Activated T-cell treated with anti-CD3 and anti-CD28 coated beads for 1 hour (primary cell): ENCODE measurements around the gene WSCD2.

Experiments used
- DNase-seq: peaks from one replicate; pipeline ENCODE4 v3.0.0-alpha.2; 2020; ENCODE audit warnings: low read depth

Gene WSCD2

DNA sequence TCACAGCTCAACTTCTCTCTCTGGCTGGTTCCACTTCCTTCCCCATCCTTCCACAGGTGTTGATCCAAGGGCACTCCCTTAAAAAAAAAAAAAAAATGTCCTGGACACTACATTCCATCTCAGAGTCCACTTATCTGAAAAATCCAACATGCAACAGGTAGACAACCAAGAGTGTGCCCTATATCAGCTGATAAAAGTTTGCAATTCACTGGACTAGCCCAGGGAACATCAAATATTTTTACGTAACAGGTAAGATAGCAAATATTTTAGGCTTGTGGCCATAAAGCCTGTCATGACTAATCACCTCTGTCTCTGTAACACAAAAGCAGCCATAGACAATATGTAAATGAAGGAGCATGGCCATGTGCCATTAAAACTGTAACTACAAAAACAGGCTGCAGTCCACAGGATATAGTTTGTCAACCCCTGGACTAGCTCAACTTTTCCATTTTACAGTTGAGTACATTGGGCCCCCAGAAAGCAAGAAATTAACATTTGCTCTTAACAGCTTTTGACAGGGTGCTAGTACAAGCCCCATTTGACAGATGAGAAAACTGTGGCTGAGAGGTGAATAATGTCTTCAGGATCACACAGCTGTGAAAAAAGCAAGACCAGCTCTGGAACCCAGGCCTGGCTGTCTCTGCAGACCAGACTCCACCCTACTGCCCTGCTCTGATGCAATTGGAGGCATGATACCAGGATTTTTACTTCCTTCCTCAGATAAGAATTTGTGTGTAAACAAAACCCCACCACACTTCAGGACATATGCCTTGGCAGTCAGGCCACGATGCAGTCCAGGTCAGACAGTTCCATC, 141.2 kb downstream of the WSCD2 start:
- DNase-seq: no peak

DNA sequence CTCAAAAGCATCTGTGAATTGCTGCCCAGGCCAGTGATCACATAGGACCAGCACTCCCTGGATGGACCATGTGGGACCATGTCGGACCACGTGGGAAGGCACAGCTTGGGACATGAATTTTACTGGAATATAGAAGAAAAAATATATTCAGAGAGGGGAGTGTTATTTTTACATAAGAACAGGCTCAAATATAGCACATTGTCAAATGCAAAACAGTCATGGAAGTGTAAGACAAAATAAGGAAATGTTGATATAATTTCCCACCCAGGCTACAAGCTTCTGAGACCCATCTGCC, 141.7 kb downstream of the WSCD2 start:
- DNase-seq: no peak

DNA sequence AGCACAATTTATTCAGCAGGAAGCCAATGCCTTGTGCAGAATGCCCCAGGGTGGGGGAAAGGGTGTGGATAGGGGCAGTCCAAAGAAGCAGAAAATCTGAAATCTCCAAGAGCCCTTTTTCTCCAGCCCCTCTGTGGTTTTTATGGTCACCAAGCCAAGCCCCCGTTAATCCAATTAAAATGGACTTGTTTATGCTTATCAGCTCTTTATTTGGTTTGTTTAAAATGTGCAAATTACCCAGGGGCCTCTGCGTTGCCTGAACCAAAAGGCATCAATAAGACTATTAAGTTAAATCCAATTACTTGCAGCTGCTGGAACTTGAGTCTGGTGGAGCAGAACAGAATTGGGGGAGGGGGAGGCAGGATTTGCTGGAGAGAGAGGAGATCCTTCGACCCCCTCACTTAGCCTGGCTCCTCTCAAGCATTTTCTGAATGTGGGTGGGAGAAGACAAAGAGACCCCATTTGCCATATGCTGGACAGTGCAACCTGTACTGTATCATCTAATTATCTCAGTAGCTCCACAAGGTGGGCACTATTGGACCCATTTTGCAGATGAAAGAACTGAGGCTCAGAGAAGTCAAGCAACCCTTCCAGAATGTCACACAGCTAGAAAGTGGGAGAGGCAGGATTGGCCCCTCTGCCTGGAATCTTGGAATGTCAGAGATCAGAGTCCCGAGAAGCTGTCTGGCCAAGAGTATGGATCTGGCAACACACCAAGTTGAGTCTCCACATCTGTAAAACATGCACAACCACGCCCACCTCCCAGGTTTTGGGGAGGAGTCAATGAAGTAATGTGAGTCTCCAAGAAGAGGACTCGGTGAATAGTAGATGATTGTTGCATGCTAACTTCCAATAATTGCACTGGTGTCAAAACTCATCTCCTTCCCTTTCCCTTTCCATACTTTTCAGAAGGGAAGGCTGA, 143.1 kb downstream of the WSCD2 start:
- DNase-seq: no peak

DNA sequence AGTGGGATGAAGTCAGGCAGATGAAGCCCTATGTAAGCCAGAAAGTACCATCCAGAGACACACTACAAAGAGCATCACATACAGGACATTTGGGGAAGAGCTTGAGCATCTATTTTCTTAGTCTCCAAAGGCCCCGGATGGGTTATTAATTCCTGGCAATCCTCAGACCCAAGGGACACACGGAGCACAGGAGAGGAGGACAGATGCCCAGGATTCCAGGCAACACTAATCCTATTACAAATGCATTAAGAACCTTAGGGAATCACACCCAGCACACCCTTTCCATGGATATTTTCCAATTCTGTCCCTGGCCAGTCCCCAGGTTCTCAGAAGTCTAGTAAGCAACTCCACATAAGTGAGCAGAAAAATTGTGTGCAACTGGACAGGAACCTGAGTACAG, 144.1 kb downstream of the WSCD2 start:
- DNase-seq: no peak

DNA sequence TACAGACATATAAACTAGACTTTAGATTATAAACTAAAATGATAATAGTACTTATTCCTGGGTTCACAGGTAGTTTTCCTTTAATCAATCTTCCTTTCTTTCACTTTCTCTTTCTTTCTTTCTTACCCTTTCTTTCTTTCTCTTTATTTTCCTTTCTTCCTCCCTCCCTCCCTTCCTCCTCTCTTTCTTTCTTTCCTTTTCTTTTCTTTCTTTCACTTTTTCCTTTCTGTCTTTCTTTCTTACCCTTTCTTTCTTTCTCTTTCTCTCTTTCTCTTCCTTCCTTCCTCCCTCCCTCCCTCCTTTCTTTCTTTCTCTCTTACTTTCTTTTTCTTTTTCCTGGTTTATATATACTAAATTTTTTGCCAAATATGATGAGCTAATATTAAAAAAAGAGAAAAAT, 148.5 kb downstream of the WSCD2 start:
- no peak for DNase-seq

DNA sequence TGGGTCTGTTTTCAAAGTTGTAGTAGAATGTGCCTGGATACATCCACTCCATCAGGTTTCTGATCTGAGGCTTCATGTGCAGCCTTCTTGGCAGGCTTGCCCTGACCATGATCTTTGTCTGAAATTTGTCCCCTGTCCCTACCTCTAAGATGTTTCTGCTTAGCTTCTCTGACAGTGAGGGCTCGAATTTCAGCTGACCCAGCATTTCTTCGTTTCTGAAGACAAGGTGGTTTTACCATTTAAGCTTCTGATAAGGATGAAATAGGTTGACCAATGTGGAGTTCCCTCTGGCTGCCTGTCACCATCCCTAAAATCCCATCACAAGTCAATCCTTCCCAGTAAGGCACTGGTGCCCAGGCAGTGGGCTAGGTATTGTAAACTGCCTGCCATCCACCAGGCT, 153.1 kb downstream of the WSCD2 start:
- DNase-seq: no peak

DNA sequence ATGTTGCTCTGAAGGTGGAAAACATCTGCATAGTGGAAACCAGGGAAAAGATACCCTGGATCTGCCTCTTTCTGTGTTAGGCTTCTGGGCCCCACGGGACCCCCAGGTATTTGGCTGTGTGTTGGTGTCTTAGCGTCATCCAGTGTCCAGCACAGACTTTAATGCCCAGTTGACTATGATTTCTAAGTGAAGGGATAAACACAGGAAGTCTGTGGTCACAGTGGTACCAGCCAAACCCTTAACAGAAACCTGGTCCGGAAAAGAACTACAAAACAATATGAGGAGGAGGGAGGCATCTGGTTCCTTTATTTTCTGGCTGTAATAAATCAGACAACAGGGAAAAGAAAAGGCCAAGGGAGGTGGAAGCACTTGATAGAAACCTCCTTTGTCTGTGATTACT, 153.6 kb downstream of the WSCD2 start:
- no peak for DNase-seq

DNA sequence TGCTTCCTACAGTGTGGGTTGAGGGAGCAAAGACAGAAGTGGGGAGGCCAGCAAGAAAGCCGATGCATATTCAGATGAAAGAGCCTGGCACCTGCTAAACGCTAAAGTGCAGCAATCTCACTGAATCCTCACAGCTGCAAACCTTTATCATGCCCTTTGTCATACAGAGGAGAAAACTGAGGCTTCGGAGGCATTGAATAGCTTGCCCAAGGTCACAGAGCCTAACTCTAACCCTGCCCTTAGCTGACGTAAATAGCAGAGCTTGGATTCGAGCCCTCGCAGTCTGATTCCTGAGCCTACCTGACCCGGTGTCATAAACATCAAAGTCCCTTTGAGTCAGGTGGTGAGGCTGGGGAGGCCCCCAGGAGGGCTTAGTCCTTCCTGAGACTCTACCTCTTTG, 155.1 kb downstream of the WSCD2 start:
- DNase-seq: no peak

DNA sequence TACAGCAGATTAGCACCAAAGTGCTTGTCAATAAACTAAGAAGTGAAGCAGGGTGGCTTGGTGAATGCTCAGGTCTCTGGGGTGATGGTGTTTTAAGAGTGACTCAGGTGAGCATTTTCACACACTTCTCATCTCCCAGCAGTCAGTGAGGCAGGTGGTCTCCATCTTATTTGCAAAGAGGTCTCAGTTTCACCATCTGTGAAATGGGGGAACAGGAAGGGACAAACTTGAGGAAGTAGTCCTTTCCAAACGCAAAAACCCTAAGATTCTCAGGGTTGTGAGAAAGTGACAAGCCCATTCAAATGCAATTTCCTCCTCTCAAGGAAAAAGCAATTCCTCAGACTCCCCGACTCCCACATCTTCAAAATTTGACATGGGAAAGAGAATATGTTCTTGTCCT, 155.9 kb downstream of the WSCD2 start:
- DNase-seq: no peak

DNA sequence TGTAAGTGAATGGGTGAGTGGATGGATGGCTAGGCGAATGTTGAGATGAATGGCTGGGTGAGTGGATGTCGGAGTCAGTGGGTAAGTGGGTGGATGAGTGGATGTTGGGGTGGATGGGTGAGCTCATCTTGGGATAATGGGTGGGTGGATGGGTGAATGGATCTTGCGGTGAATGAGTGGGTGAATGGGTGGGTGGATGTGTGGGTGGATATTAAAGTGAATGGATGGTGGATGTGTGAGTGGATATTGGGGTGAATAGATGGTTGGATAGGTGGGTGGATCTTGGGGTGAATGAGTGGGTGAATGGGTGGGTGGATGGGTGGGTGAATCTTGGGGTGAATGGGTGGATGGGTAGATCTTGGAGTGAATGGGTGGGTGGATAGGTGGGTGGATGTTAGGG, 158.1 kb downstream of the WSCD2 start:
- DNase-seq: no peak

DNA sequence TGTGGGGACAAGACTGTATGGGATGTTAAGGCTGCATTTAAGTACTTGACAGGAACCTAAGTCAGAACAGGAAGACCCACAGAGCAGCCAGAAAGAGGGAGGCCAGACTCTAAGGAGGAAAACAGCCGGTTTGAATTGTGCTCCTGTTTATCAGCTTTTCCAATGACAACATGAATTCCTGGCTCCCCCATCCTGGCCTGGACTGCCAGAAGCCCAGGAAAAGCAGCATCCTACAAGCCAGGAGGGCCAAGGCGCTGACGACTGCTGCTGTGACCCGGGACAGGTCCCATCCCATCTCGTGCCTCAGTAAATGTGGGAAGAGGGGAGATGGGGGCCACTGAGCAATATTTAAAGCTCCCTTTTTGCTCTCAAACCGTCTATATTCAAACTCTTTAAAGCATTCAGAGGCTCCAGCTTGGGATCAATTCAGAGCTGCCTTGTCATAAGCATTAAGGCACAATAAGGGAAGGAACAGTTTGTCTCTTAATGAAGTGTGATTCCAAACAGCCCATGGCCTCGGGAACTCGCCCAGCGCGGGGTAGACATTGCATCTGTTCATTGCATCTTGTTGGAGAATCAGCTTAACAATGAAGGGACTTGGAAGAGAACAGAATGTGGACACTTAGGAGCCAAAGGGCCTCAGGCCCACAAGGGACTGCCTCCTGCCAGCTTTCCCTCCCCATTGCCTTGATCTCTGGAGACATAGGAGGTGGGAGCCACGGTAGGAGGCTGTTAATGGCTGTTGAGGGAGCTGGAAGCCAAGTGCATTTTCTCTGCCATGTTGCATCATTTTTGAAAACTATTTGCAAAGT, 160.5 kb downstream of the WSCD2 start:
- DNase-seq: no peak

DNA sequence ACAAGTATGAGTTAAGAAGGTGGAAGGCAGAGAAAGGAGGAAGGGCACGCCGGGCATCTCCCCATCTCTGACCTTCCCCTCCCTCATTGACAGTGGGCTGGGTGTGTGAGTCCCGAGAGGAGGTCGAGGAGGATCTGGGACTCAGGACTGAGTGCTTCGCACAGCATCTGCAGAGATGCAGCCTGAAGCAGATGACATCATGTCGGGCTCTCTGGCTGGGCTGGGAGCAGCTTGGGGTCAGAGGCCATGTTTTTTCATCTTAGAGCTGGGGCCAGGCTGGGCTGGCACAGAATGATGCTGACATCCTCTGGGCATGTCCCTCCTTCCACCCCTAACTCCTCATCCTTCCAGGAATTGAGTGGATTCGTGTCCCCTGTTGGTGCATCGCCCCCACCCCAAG, 166.6 kb downstream of the WSCD2 start:
- DNase-seq: no peak

DNA sequence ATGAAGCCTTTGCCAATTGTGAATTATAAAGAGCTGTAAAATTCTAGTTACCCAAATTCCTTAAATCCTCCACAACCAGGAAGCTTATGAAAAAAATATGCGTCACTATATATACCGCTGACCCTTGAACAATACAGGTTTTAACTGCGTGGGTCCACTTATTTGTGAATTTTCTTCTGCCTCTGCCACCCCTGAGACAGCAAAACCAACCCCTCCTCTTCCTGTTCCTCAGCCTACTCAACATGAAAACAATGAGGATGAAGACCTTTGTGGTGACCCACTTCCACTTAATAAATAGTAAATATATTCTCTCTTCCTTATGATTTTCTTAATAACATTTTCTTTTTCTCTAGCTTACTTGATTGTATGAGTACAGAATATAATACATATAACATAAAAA, 167.9 kb downstream of the WSCD2 start:
- no peak for DNase-seq

DNA sequence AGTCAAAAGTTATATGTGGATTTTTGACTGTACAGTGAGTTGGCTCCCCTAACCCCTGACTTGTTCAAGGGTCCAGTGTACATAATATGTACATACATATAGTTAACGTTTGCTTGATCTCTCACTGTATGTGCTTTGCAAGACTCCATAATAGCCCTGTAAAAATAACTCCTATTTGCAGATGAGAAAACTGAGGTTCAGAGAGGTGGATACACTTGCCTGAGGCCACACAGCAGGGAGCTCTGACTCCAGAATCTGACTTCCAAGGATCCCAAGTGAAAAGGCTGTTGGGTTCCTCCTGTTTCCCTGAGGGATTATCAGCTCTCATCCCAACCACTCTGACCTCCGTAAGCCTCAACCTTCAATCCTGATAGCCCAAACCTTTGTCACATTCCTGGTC, 168.3 kb downstream of the WSCD2 start:
- no peak for DNase-seq

DNA sequence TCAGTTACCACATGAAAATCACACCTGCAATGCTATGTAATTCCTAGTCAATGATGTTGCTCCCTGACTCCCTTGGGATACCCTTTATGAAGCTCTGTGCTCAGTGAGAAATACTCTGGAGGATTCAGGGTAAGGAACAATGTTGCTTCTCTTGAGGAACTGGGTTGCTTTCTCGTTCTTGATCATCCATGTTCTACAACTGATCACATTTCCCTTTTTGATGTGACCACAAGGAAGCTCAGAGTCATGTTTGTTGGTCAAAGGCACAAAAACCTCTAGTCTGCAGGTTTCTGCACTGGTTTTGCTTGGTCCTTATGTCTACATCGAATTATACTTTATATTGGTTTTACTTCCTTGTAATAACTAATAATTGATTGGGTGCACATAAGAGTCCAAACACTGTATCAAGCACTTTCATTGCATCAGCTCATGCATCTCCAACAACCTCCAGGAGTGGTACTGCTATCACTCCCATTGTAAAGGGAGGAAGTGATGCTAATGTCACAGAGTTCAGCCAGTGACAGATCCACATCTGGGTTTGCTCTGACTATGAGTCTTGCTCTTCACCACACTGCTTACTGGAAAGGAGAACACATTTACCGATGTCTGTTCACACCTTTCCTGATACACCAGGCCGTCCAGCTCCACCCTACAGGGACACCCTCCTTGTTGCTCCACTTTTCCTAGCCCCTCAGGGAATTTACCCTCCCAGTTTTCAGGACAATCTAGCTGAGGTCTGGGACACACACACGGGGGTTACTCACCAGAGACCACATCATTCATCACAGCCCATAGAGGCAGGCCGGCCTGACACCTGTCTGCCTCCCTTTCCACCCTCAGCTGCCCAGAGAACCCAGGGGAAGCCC, 169.0 kb downstream of the WSCD2 start:
- no peak for DNase-seq

DNA sequence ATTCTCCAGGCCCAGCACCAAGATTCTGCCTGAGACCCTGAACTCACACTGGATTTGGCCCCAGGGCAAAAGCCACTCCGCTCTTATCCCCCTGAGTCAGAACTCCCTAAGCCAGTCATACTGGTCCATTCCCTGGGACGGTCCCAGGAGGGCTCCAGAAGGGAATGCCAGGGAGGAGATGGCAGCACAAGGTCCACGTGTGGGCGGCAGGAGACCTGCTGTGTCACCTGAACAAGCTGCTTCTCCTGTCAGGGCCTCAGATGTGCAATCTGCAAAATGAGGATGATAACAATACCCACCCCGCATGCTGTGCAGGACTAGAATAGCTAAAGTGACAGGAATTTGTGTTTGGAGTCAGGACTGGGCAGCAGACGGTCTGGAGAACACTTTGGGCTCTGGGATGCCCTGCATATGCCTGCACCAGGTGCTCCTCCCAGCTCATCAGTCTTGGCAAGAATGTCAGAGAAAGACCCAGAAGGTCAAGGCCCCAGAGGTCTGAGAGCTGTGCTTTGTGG, 169.7 kb downstream of the WSCD2 start:
- DNase-seq: no peak

DNA sequence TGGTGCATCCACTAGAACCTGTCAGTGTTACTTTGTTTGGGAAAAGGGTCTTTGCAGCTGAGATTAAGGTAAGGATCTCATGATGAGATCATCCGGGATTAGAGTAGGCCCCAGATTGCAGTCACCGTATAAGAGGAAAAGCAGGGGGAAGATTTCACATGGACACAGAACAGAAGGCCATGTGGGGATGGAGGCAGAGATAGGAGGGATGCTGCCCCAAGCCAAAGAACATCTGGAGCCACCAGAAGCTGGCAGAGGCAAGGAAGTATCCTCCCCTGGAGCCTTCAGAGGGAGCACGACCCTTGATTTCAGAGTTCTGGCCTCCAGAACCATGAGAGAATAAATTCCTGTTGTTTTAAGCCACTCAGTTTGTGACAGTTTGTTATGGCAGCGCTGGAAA, 170.4 kb downstream of the WSCD2 start:
- no peak for DNase-seq
